ENCODE data around the gene NR3C1. TPM values are rescaled to one million over a fixed set of nuclear protein-coding genes. Genes with fewer than 3 reads are reported as not detected.
"Not testable (repeated sequence)": the region's sequence is repeated elsewhere in the genome, so short reads cannot be mapped to it uniquely, and the experiment has no call there.

Gene NR3C1
- total RNA-seq, 1 donor from 2014 or later: 62.7 TPM

DNA sequence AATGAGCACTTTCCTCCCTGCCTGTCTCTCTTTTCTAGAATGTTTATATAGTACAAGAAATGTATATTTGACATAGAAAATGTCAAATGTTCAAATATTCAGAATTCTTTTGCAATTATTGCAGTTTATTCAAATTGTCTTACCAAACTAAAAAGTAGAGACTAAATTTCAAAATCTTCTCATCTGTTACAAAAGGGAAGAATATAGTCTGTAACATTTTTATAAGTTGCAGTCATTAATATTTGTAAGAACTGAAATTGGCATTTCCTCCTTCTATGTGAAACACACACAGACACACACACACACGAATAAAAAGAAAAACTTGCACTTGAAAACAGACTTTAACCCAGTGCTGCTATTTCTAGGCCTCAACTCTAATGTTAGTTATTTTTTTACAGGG lies 56.4 kb downstream of the NR3C1 start:
- Mint-ChIP-seq H3K4me1 (ENCODE audit: low read depth) (peaks cover 27% of the 10 kb centered on the region), H3K4me3 (no peak overlapping the region), H3K36me3 (ENCODE audit: low read depth) (peaks cover 13% of the 10 kb centered on the region), H3K27me3 (ENCODE audit: insufficient read depth) (no peaks in the 10 kb centered on the region), H3K27ac (no peak overlapping the region), H3K9me3 (no peaks in the 10 kb centered on the region)
- intact Hi-C loops (cut with micrococcal nuclease): no loop called here
- DNase-seq (ENCODE audit: low spot score): no peak

DNA sequence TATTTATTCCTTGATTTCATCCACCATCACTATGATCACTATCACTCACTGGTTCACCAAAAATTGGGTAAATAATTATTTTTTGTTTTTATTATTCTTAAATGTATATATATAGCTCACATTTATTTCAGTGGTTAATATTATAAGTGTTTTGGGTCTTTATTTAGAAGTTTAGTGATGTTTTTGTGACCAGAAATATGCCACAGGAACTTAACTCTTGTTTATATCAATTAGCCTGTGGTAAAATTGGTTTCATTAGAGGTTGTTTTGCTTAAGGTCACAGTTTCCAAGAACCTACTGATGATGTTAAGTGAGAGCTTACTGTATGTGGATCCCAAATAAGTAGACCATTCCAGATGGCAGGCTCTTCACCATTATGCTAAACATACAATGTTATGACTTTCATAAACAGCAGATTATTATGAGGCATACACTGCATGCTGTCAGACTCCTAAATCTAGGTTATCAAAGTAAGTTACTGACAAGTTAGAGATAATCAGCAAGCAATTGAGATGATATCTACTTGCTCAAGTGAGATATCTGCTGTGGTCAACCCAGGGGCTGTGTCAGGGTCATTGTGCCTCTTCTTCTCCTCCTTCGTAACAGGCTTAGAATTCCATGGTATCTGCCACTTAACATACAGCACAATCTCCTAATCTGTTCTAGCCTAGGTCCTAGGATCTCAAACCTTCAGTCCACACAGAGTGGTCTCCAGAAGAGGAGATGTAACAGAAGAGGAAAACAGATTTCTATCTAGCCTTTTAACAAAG lies 57.6 kb downstream of the NR3C1 start:
- H3K27me3 Mint-ChIP-seq (ENCODE audit: insufficient read depth): no peaks in the 10 kb centered on the region
- H3K27ac Mint-ChIP-seq: no peak overlapping the region
- peaks cover 18% of the 10 kb centered on the region for H3K36me3 Mint-ChIP-seq (ENCODE audit: low read depth)
- intact Hi-C loops (cut with micrococcal nuclease): no loop called here
- no peak overlapping the region for H3K4me3 Mint-ChIP-seq
- peaks cover 4% of the 10 kb centered on the region for H3K9me3 Mint-ChIP-seq
- DNase-seq (ENCODE audit: low spot score): no peak
- H3K4me1 Mint-ChIP-seq (ENCODE audit: low read depth): peaks cover 37% of the 10 kb centered on the region

DNA sequence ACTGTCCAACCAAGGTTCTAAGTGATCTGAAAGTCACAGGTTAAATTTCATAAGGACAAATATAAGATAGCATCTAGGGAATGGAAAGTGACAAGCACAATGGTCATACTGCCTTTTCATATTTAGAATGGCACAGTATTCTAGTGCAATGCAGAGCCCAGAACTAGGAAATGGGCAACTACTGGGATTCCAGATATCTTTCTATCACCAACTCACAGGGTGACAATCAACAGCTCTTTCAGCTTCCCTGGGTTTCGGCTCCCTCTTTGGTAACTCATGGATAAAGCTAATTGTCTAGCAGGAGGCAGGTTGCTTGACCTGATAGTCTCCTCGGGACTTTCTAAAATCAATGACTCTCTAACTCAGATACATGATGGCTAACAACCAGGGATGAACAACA lies 60.4 kb downstream of the NR3C1 start:
- intact Hi-C loops (cut with micrococcal nuclease): no loop called here
- H3K9me3 Mint-ChIP-seq: peaks cover 5% of the 10 kb centered on the region
- no peaks in the 10 kb centered on the region for H3K27me3 Mint-ChIP-seq (ENCODE audit: insufficient read depth)
- H3K4me3 Mint-ChIP-seq: no peak overlapping the region
- H3K4me1 Mint-ChIP-seq (ENCODE audit: low read depth): peaks cover 44% of the 10 kb centered on the region
- peaks cover 25% of the 10 kb centered on the region for H3K36me3 Mint-ChIP-seq (ENCODE audit: low read depth)
- no peak for DNase-seq (ENCODE audit: low spot score)
- no peak overlapping the region for H3K27ac Mint-ChIP-seq

DNA sequence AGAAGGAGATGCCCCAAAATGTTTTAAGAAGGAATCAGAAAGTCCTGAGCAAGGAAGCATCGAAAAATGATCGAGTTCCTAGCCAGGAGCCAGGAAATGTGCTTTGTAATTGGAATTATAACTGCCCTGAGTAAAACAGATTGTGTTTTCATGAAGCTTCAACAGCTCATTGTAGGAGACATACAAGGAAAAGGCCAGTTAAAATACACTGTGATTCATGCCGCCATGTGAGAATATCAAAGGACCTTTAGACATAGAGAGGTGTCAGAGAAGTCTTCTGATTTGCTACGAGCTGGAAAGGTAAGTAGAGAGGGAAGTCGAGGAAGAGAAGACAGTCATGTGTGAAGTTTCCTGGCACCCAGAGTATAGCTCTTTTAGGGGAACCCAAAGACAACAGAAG lies 60.9 kb downstream of the NR3C1 start:
- Mint-ChIP-seq H3K4me3 (no peak overlapping the region), H3K27ac (peak overlapping the region; percentile 49), H3K9me3 (peaks cover 5% of the 10 kb centered on the region), H3K27me3 (ENCODE audit: insufficient read depth) (no peaks in the 10 kb centered on the region), H3K4me1 (ENCODE audit: low read depth) (peaks cover 40% of the 10 kb centered on the region), H3K36me3 (ENCODE audit: low read depth) (peaks cover 21% of the 10 kb centered on the region)
- DNase-seq (ENCODE audit: low spot score): no peak
- intact Hi-C loops (cut with micrococcal nuclease): loop anchor here (1.0 kb wide), 1 partner anchor 8 kb away; no protein-coding TSS in a partner anchor

DNA sequence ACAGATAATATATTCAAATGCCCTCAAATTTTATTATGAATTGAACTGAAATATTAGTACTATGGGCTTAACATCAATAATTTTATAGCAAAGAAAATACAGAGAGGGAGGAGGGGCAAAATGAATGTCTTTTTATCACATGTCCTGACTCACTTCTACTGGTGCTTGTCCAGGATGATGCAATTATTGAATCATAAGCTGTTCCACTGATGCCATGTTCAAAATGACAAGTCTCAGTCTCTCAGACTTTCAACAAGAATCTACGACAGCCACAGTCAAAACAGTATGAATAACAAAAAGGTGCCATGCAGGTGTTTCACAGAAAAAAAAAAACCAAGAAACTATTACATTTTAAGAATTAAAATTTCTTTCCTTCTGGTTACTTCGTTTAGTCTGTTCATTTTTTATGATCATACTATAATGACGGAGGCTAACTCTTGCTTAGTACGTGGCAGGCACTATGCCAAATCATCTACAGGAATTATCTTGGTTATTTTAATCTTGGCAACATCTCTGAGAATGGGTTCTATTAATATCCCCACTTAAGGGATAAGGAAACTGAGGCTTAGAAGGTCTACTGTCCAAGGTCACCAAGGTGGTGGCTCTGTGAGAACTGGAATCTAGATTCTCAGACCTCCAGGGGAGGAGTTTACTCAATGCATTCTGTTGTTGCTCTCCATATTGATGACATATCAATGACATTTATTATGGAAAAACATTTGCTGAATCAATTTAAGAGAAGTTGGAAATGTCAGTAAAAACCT lies 61.5 kb downstream of the NR3C1 start:
- H3K4me1 Mint-ChIP-seq (ENCODE audit: low read depth): peaks cover 34% of the 10 kb centered on the region
- H3K36me3 Mint-ChIP-seq (ENCODE audit: low read depth): peaks cover 21% of the 10 kb centered on the region
- peaks cover 5% of the 10 kb centered on the region for H3K9me3 Mint-ChIP-seq
- H3K27me3 Mint-ChIP-seq (ENCODE audit: insufficient read depth): no peaks in the 10 kb centered on the region
- intact Hi-C loops (cut with micrococcal nuclease): loop anchor here (1.0 kb wide), 1 partner anchor 8 kb away; no protein-coding TSS in a partner anchor
- DNase-seq (ENCODE audit: low spot score): no peak
- peak overlapping the region; percentile 31 for H3K27ac Mint-ChIP-seq
- no peak overlapping the region for H3K4me3 Mint-ChIP-seq

DNA sequence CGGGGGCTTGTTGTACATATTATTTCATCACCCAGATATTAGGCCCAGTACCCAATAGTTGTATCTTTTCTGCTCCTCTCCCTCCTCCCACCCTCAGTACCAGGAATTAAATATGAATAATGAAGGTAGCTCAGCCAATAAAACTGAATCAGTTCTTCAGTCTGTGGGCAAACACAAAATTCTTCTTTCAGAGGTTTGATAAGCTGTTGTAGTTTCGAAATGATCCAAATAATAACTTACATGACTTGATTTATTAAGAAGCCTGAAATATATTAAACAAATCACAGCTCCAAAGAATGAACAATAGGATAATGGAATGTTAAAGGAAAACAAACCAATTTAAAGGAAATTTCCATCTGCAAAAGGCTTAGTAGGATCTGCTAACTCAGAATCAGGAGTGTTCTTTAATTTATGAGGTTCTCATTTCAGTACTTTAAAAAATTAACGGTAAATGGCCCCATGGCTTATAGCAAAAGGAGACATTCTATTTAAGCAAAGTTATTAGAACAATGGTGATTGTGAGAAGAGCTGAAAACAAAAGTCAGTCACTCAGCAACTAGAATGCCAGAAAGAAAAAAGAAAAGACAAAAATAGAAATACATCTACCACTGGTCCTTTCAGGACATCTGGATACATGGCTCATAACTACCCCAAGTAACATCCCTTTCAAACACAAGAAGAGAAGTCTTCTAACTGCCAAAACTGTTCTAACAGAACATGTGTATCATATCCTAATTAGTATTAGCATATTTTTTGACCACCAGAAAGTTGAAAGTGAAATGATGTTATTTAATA lies 62.4 kb downstream of the NR3C1 start:
- Mint-ChIP-seq H3K4me1 (ENCODE audit: low read depth) (peaks cover 31% of the 10 kb centered on the region), H3K27ac (no peak overlapping the region), H3K4me3 (no peak overlapping the region), H3K27me3 (ENCODE audit: insufficient read depth) (no peaks in the 10 kb centered on the region), H3K9me3 (peaks cover 5% of the 10 kb centered on the region), H3K36me3 (ENCODE audit: low read depth) (peaks cover 21% of the 10 kb centered on the region)
- DNase-seq (ENCODE audit: low spot score): no peak
- intact Hi-C loops (cut with micrococcal nuclease): no loop called here

DNA sequence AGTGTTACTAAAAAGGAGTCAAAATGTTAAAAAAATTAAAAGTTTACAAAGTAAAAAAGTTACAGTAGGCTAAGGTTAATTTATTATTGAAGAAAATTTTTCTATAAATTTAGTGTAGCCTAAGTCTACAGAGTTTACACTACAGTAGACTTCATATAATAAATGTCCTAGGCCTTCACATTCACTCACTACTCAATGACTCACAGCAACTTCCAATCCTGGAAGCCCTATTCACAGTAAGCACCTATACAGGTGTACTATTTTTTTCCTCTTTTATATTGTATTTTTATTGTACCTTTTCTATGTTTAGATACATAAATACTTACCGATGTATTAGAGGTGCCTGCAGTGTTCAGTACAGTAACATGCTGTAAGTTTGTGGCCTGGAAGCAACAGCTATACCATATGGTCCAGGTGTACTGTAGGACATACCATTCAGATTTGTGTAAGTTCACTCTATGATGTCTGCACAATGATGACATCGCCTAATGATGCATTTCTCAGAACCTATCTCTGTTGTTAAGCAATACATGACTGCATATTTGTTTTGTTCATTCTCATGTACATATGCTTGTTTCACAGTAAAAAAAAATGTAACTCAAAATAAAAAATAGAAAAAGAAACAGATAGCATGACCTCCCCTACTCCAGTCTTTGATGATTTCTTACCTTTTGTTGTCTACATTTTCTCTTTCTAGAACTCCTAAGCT lies 64.7 kb downstream of the NR3C1 start:
- DNase-seq (ENCODE audit: low spot score): no peak
- Mint-ChIP-seq H3K27me3 (ENCODE audit: insufficient read depth) (no peaks in the 10 kb centered on the region), H3K4me1 (ENCODE audit: low read depth) (peaks cover 27% of the 10 kb centered on the region), H3K4me3 (no peak overlapping the region), H3K36me3 (ENCODE audit: low read depth) (peaks cover 25% of the 10 kb centered on the region), H3K27ac (no peak overlapping the region), H3K9me3 (peaks cover 5% of the 10 kb centered on the region)
- intact Hi-C loops (cut with micrococcal nuclease): no loop called here

DNA sequence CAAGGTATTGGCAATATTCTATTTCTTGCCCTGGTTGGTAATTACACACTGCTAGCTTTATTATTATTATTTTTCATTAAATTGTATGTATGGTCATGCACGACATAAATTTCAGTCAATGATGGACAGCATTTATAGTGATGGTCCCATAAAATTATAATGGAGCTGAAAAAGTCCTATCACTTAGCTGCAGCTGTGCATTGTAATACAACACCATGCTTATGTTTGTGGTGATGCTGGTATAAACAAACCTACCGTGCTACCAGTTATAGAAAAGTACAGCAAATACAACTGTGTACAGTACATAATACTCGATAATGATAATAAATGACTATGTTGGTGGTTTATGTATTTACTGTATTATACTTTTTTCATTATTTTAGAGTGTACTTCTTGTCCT lies 65.5 kb downstream of the NR3C1 start:
- Mint-ChIP-seq H3K4me1 (ENCODE audit: low read depth) (peaks cover 27% of the 10 kb centered on the region), H3K36me3 (ENCODE audit: low read depth) (peaks cover 31% of the 10 kb centered on the region), H3K4me3 (no peak overlapping the region), H3K9me3 (peaks cover 5% of the 10 kb centered on the region), H3K27ac (no peak overlapping the region), H3K27me3 (ENCODE audit: insufficient read depth) (no peaks in the 10 kb centered on the region)
- intact Hi-C loops (cut with micrococcal nuclease): no loop called here
- DNase-seq (ENCODE audit: low spot score): no peak

DNA sequence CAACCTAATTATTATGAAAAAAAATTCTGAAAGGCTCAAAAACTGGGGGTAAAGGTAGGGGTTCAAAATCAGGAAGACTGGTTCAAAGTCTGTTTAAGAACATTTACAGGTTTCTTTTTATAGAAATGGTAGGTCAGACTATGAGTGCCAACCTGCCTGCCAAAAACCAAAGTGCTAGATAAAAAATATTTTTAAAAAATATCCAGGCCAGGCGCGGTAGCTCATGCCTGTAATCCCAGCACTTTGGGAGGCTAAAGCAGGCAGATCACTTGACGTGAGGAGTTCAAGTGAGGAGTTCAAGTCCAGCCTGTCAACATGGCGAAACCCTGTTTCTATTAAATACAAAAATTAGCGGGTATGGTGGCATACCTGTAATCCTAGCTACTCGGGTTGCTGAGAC lies 67.0 kb downstream of the NR3C1 start:
- Mint-ChIP-seq H3K4me1 (ENCODE audit: low read depth) (peaks cover 21% of the 10 kb centered on the region), H3K36me3 (ENCODE audit: low read depth) (peaks cover 29% of the 10 kb centered on the region), H3K27ac (no peak overlapping the region), H3K27me3 (ENCODE audit: insufficient read depth) (no peaks in the 10 kb centered on the region), H3K4me3 (no peak overlapping the region), H3K9me3 (peaks cover 5% of the 10 kb centered on the region)
- intact Hi-C loops (cut with micrococcal nuclease): no loop called here
- no peak for DNase-seq (ENCODE audit: low spot score)

DNA sequence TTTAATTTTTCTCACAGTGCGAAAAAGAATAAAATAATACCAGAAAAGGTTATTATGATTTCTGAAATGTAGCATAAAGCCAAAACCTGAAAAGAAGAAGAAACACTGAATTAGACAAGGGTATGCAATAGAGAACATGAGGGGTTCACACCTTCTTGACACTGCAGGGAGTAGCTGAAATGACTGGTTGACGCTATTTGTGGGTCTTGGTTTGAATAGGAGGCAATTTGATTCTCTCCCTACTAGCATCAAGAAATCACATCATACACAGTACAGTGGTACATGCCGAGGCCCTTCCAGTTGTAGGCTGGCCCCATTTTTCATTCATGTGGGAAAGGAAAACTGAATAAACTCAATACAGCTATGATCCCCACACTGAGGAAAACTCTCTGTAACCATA lies 68.6 kb downstream of the NR3C1 start:
- no peak overlapping the region for H3K27ac Mint-ChIP-seq
- H3K4me1 Mint-ChIP-seq (ENCODE audit: low read depth): peaks cover 22% of the 10 kb centered on the region
- no peaks in the 10 kb centered on the region for H3K9me3 Mint-ChIP-seq
- intact Hi-C loops (cut with micrococcal nuclease): no loop called here
- no peaks in the 10 kb centered on the region for H3K27me3 Mint-ChIP-seq (ENCODE audit: insufficient read depth)
- H3K36me3 Mint-ChIP-seq (ENCODE audit: low read depth): peaks cover 26% of the 10 kb centered on the region
- H3K4me3 Mint-ChIP-seq: no peak overlapping the region
- no peak for DNase-seq (ENCODE audit: low spot score)

DNA sequence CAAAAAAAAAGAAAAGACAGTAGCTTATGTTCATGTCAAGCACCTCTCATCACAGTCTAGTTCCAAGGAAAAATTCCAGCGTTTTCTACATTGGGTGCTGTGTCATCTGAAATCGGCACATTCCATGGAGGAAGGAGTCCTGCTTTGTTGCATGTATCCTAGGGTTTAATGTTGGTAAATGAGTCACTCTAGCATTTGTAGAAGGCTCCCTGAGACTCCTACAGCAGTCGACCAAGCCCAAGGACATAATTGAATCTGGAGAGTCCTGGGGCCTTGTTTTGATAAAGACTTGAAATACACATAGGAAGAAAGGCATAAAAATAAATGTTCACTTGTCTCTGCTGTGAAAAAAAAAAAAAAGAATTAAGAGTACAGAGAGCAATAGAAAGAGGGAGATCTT lies 69.1 kb downstream of the NR3C1 start:
- H3K9me3 Mint-ChIP-seq; H3K27ac Mint-ChIP-seq; intact Hi-C loops (cut with micrococcal nuclease); H3K27me3 Mint-ChIP-seq (ENCODE audit: insufficient read depth); DNase-seq (ENCODE audit: low spot score); H3K4me3 Mint-ChIP-seq: not testable (repeated sequence)
- peaks cover 19% of the 10 kb centered on the region for H3K4me1 Mint-ChIP-seq (ENCODE audit: low read depth)
- peaks cover 27% of the 10 kb centered on the region for H3K36me3 Mint-ChIP-seq (ENCODE audit: low read depth)

DNA sequence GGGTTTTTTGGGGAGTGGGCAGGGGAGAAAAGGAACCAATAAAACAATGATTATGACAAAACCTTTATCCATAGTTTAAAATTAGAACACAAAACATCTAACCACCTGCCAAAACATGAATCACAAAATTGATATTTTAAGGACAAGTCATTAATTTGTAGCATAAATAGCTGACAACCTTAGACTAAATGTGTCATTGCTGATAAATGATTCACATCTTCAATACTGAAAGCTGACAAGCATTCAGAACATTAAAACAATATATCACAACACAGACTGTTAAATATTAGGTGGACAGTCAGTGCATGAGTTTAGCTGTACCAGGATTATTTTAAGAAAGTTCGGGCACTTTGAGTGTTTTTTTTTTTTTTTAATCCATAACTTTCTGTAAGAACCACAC lies 71.5 kb downstream of the NR3C1 start:
- peaks cover 23% of the 10 kb centered on the region for H3K4me1 Mint-ChIP-seq (ENCODE audit: low read depth)
- DNase-seq (ENCODE audit: low spot score): no peak
- no peaks in the 10 kb centered on the region for H3K27me3 Mint-ChIP-seq (ENCODE audit: insufficient read depth)
- no peak overlapping the region for H3K27ac Mint-ChIP-seq
- H3K9me3 Mint-ChIP-seq: peaks cover 17% of the 10 kb centered on the region
- no peak overlapping the region for H3K4me3 Mint-ChIP-seq
- intact Hi-C loops (cut with micrococcal nuclease): no loop called here
- H3K36me3 Mint-ChIP-seq (ENCODE audit: low read depth): peaks cover 44% of the 10 kb centered on the region

Measured in activated T-helper 1 cell treated with anti-CD3 and anti-CD28 coated beads, Interleukin-12 subunit alpha, Interleukin-12 subunit beta, Interleukin-2, Interleukin-4 antibody, amounts not matched to agents 30 ng/mL and 10 ng/mL and 1 ng/mL, durations not matched to agents 14 hours and 24 hours and 36 hours (primary cell).